GM23338 (cell line): ENCODE data around the gene CETP. TPM values are rescaled to one million over a fixed set of nuclear protein-coding genes. Genes with fewer than 3 reads are reported as not detected.

Experiments used
- ATAC-seq: fragments of 200-7000 bp; cut with Tn5 transposase; 3 replicates; pipeline ENCODE4 v1.9.1; 2020
- DNase-seq: peaks from one replicate; pipeline ENCODE4 v3.0.0-alpha.2; 2015; ENCODE audit warnings: low spot score
- H2AFZ ChIP-seq: fragments of 200-600 bp; sonication (generic); 2 replicates; pipeline ENCODE4 v1.8.0; 2016; ENCODE audit warnings: antibody characterized with exemption, mild to moderate bottlenecking, moderate library complexity
- H3F3A ChIP-seq: fragments of 200-600 bp; sonication (generic); replicated peaks from 2 replicates; pipeline ENCODE4 v1.8.0; 2017; ENCODE audit warnings: antibody characterized with exemption, mixed run types, low read depth
- H3K27ac ChIP-seq: fragments of 200-600 bp; sonication (generic); 2 replicates; pipeline ENCODE4 v1.6.1; 2016; ENCODE audit warnings: low read depth
- H3K27me3 ChIP-seq: fragments of 200-600 bp; sonication (generic); 2 replicates; pipeline ENCODE4 v1.8.0; 2016; ENCODE audit warnings: mild to moderate bottlenecking, mixed run types, moderate library complexity; ENCODE audit not compliant: insufficient read depth
- H3K36me3 ChIP-seq: fragments of 200-600 bp; sonication (generic); 2 replicates; pipeline ENCODE4 v1.8.0; 2016; ENCODE audit warnings: mild to moderate bottlenecking; ENCODE audit not compliant: insufficient read depth
- H3K4me1 ChIP-seq: fragments of 200-600 bp; sonication (generic); 2 replicates; pipeline ENCODE4 v1.8.0; 2016; ENCODE audit warnings: mild to moderate bottlenecking, moderate library complexity; ENCODE audit not compliant: insufficient read depth
- H3K4me2 ChIP-seq: fragments of 200-600 bp; sonication (generic); 2 replicates; pipeline ENCODE4 v1.7.1; 2017; ENCODE audit warnings: mixed run types
- H3K4me3 ChIP-seq: fragments of 200-600 bp; sonication (generic); 2 replicates; pipeline ENCODE4 v1.6.1; 2016; ENCODE audit warnings: mixed run types
- H3K79me2 ChIP-seq: fragments of 200-600 bp; sonication (generic); replicated peaks from 2 replicates; pipeline ENCODE4 v1.8.0; 2017; ENCODE audit warnings: mild to moderate bottlenecking; ENCODE audit not compliant: insufficient read depth
- H3K9me2 ChIP-seq: fragments of 200-600 bp; sonication (generic); 2 replicates; pipeline ENCODE4 v1.8.0; 2017; ENCODE audit not compliant: insufficient read depth
- H4K20me1 ChIP-seq: fragments of 200-600 bp; sonication (generic); replicated peaks from 2 replicates; pipeline ENCODE4 v1.8.0; 2017; ENCODE audit warnings: mild to moderate bottlenecking; ENCODE audit not compliant: insufficient read depth
- H3K27ac Mint-ChIP-seq: 2 replicates; pipeline ENCODE4 v1.8.0; 2020; ENCODE audit warnings: inconsistent platforms, mild to moderate bottlenecking, moderate library complexity, mixed read lengths
- H3K27me3 Mint-ChIP-seq: 3 replicates; pipeline ENCODE4 v1.8.0; 2022; ENCODE audit warnings: low read depth, mild to moderate bottlenecking, moderate library complexity, mixed read lengths, inconsistent platforms; ENCODE audit not compliant: insufficient read depth, poor library complexity
- H3K36me3 Mint-ChIP-seq: 3 replicates; pipeline ENCODE4 v1.8.0; 2021; ENCODE audit warnings: low read depth, mild to moderate bottlenecking, inconsistent platforms, moderate library complexity, mixed read lengths
- H3K4me1 Mint-ChIP-seq: 3 replicates; pipeline ENCODE4 v1.8.0; 2020; ENCODE audit warnings: mild to moderate bottlenecking, inconsistent platforms, mixed read lengths
- H3K4me3 Mint-ChIP-seq: 3 replicates; pipeline ENCODE4 v1.8.0; 2021; ENCODE audit warnings: moderate library complexity, mild to moderate bottlenecking, inconsistent platforms, mixed read lengths
- H3K9me3 Mint-ChIP-seq: 3 replicates; pipeline ENCODE4 v1.8.0; 2020; ENCODE audit warnings: moderate library complexity, mild to moderate bottlenecking, inconsistent platforms, mixed read lengths
- CREB1 ChIP-seq: fragments of 250-450 bp; sonication (Bioruptor Pico); IDR thresholded peaks from 2 replicates; pipeline ENCODE4 v1.5.0; 2020; ENCODE audit warnings: low read depth, mild to moderate bottlenecking, moderate library complexity
- CTCF ChIP-seq, 2 experiments: fragments of 200-600 bp in 1 of 2; sonication (generic) in 1 of 2; conservative IDR thresholded peaks; 2 replicates each; pipeline versions ENCODE4 v1.5.1 to v1.6.1; 2016 to 2017; ENCODE audit warnings: antibody characterized with exemption in 2 of 2, low read depth in 2 of 2, mild to moderate bottlenecking in 2 of 2, moderate library complexity in 1 of 2
- ETS1 ChIP-seq: IDR thresholded peaks from 2 replicates; pipeline ENCODE4 v1.6.1; 2016; ENCODE audit warnings: antibody characterized with exemption
- EZH2 ChIP-seq: fragments of 200-600 bp; sonication (generic); IDR thresholded peaks from one replicate; pipeline ENCODE4 v1.8.0; 2017; ENCODE audit warnings: antibody characterized with exemption, mild to moderate bottlenecking, low read depth; ENCODE audit not compliant: unreplicated experiment
- EZH2phosphoT487 ChIP-seq: fragments of 200-600 bp; sonication (generic); IDR thresholded peaks from one replicate; pipeline ENCODE4 v1.8.1; 2018; ENCODE audit warnings: antibody characterized with exemption; ENCODE audit not compliant: unreplicated experiment
- JUNB ChIP-seq: IDR thresholded peaks from one replicate; pipeline ENCODE4 v1.6.1; 2016; ENCODE audit warnings: antibody characterized with exemption; ENCODE audit not compliant: unreplicated experiment
- NANOG ChIP-seq: IDR thresholded peaks from 2 replicates; pipeline ENCODE4 v1.6.1; 2016; ENCODE audit warnings: antibody characterized with exemption, borderline replicate concordance
- POLR2AphosphoS5 ChIP-seq: IDR thresholded peaks from 2 replicates; pipeline ENCODE4 v1.6.1; 2016; ENCODE audit warnings: antibody characterized with exemption, low read depth
- REST ChIP-seq: IDR thresholded peaks from one replicate; pipeline ENCODE4 v1.6.1; 2018; ENCODE audit warnings: antibody characterized with exemption; ENCODE audit not compliant: unreplicated experiment
- STAT1 ChIP-seq: IDR thresholded peaks from one replicate; pipeline ENCODE4 v1.6.1; 2016; ENCODE audit warnings: antibody characterized with exemption; ENCODE audit not compliant: unreplicated experiment
- ZNF114 ChIP-seq: fragments of 250-450 bp; sonication (Bioruptor Pico); IDR thresholded peaks from 2 replicates; pipeline ENCODE4 v1.5.0; 2020; ENCODE audit warnings: mild to moderate bottlenecking, moderate library complexity
- ZNF331 ChIP-seq: fragments of 250-450 bp; sonication (Bioruptor Pico); IDR thresholded peaks from 2 replicates; pipeline ENCODE4 v1.5.0; 2020; ENCODE audit warnings: low read depth, mild to moderate bottlenecking, moderate library complexity
- ZNF462 ChIP-seq: fragments of 250-450 bp; sonication (Bioruptor Pico); IDR thresholded peaks from 2 replicates; pipeline ENCODE4 v1.5.0; 2020; ENCODE audit warnings: mild to moderate bottlenecking, moderate library complexity
- polyA plus RNA-seq: library from polyadenylated mRNA; unstranded; fragments of >200 nt; fragmentation: Nextera tagmentation; extraction: Ambion mirVana; gene quantifications from 2 replicates; pipeline ENCODE4 v1.2.1, GENCODE V29; 2016
- total RNA-seq: library from RNA; depleted of rRNA; stranded (reverse); fragments of >200 nt; shearing (Covaris generic); gene quantifications from 2 replicates; pipeline ENCODE4 v1.2.3, GENCODE V29; 2014

CETP gene
- total and polyA plus RNA-seq, 2 experiments from 2014 or later = not detected

GRCh38 chr16:57020651-57021050 lies 58.9 kb downstream of the CETP start:
- H3F3A ChIP-seq = no peaks in the 10 kb centered on the region
- no peak overlapping the region for H3K4me2 ChIP-seq
- DNase-seq = no peak
- no peak overlapping the region for H3K4me3 Mint-ChIP-seq
- H3K27me3 Mint-ChIP-seq = peaks cover 2% of the 10 kb centered on the region
- no peak for TF ChIP-seq REST
- TF ChIP-seq ZNF462 (CRISPR knock-in tag) = no peak
- no peak for TF ChIP-seq EZH2
- no peak for TF ChIP-seq JUNB
- TF ChIP-seq ETS1 = no peak
- TF ChIP-seq NANOG = no peak
- no peak for TF ChIP-seq POLR2AphosphoS5
- TF ChIP-seq ZNF331 = no peak
- no peak for TF ChIP-seq ZNF114 (CRISPR knock-in tag)
- TF ChIP-seq EZH2phosphoT487 = no peak
- no peak for TF ChIP-seq CTCF (conservative IDR thresholded peaks at IDR 0.05; ENCODE audit: low read depth in 2 of 2)
- no peak for TF ChIP-seq STAT1
- no peak for TF ChIP-seq CREB1
- H3K27ac ChIP-seq = no peak overlapping the region
- no peak overlapping the region for H2AFZ ChIP-seq
- no peak overlapping the region for H3K27ac Mint-ChIP-seq
- H3K27me3 ChIP-seq = no peaks in the 10 kb centered on the region
- H3K79me2 ChIP-seq = no peaks in the 10 kb centered on the region
- ATAC-seq = no peak
- H3K9me3 Mint-ChIP-seq = no peaks in the 10 kb centered on the region
- peaks cover 3% of the 10 kb centered on the region; the same call in 2 of the 3 replicates for H3K4me1 Mint-ChIP-seq
- no peaks in the 10 kb centered on the region for H3K9me2 ChIP-seq
- no peaks in the 10 kb centered on the region for H3K36me3 Mint-ChIP-seq
- no peaks in the 10 kb centered on the region for H3K36me3 ChIP-seq
- no peak overlapping the region for H3K4me3 ChIP-seq
- no peaks in the 10 kb centered on the region for H4K20me1 ChIP-seq
- no peaks in the 10 kb centered on the region for H3K4me1 ChIP-seq
